Hindlimb muscle (tissue), 1 donor: ENCODE results near the gene LRRK1. TPM values are rescaled to one million over a fixed set of nuclear protein-coding genes. Genes with fewer than 3 reads are reported as not detected.

Source experiments
- DNase-seq: peaks from one replicate; pipeline ENCODE4 v3.0.0-alpha.2; 2013
- polyA plus RNA-seq: library from polyadenylated mRNA; unstranded; fragments of 120-200 nt; gene quantifications from one replicate; pipeline ENCODE4 v1.2.1, GENCODE V29; 2013; ENCODE audit not compliant: insufficient read length

Gene LRRK1
- polyA plus RNA-seq, 1 donor = 6.1 TPM

- DNase-seq = no peak
Observed at GRCh38 chr15:100890850-100891249, 28.3 kb upstream of the LRRK1 start.

GRCh38 chr15:100891307-100892012 is 27.7 kb upstream of the LRRK1 start:
- no peak for DNase-seq

- DNase-seq = no peak
Observed at GRCh38 chr15:100892013-100892355, 27.2 kb upstream of the LRRK1 start.

- DNase-seq = no peak
Observed at GRCh38 chr15:100893261-100893963, 25.7 kb upstream of the LRRK1 start.

GRCh38 chr15:100893964-100894295 is 25.2 kb upstream of the LRRK1 start:
- no peak for DNase-seq

- no peak for DNase-seq
Observed at GRCh38 chr15:100895721-100896120, 23.4 kb upstream of the LRRK1 start.

GRCh38 chr15:100897221-100898151 is 21.7 kb upstream of the LRRK1 start:
- DNase-seq = no peak

GRCh38 chr15:100898152-100898490 is 21.0 kb upstream of the LRRK1 start:
- DNase-seq = no peak

- DNase-seq = no peak
Observed at GRCh38 chr15:100898661-100899462, 20.3 kb upstream of the LRRK1 start.

- no peak for DNase-seq
Observed at GRCh38 chr15:100899601-100900000, 19.6 kb upstream of the LRRK1 start.

- no peak for DNase-seq
Observed at GRCh38 chr15:100900136-100900794, 18.9 kb upstream of the LRRK1 start.

- no peak for DNase-seq
Observed at GRCh38 chr15:100900795-100901169, 18.4 kb upstream of the LRRK1 start.

GRCh38 chr15:100901296-100901695 is 17.9 kb upstream of the LRRK1 start:
- DNase-seq = no peak

- DNase-seq = no peak
Observed at GRCh38 chr15:100901702-100902435, 17.3 kb upstream of the LRRK1 start.

GRCh38 chr15:100902436-100903167 is 16.6 kb upstream of the LRRK1 start:
- peak; percentile 91 for DNase-seq

GRCh38 chr15:100903168-100903554 is 16.0 kb upstream of the LRRK1 start:
- DNase-seq = no peak

GRCh38 chr15:100905850-100906249 is 13.3 kb upstream of the LRRK1 start:
- DNase-seq = no peak

- no peak for DNase-seq
Observed at GRCh38 chr15:100908466-100908865, 10.7 kb upstream of the LRRK1 start.

- no peak for DNase-seq
Observed at GRCh38 chr15:100909565-100909964, 9.6 kb upstream of the LRRK1 start.
